Neural progenitor cell (in vitro differentiated cells): ENCODE results near the gene USP17L21. TPM values are rescaled to one million over a fixed set of nuclear protein-coding genes. Genes with fewer than 3 reads are reported as not detected.
"Not testable (repeated sequence)": the region's sequence is repeated elsewhere in the genome, so short reads cannot be mapped to it uniquely, and the experiment has no call there.

Experiments
- DNase-seq: peaks from one replicate; pipeline ENCODE4 v3.0.0-alpha.2; 2016; ENCODE audit warnings: low spot score
- H2AFZ ChIP-seq: fragments of 200-600 bp; sonication (generic); replicated peaks from 2 replicates; pipeline ENCODE4 v1.6.1; 2016; ENCODE audit warnings: antibody characterized with exemption
- H3F3A ChIP-seq: fragments of 200-600 bp; sonication (generic); 2 replicates; pipeline ENCODE4 v1.6.1; 2016; ENCODE audit warnings: antibody characterized with exemption, low read depth
- H3K27ac ChIP-seq: fragments of 200-600 bp; sonication (generic); 2 replicates; pipeline ENCODE4 v1.5.1; 2016; ENCODE audit warnings: mild to moderate bottlenecking
- H3K27me3 ChIP-seq: fragments of 200-600 bp; sonication (generic); 2 replicates; pipeline ENCODE4 v1.6.1; 2016; ENCODE audit warnings: mild to moderate bottlenecking, moderate library complexity
- H3K36me3 ChIP-seq: fragments of 200-600 bp; sonication (generic); 2 replicates; pipeline ENCODE4 v1.5.1; 2016
- H3K4me1 ChIP-seq: fragments of 200-600 bp; sonication (generic); 2 replicates; pipeline ENCODE4 v1.6.1; 2016; ENCODE audit warnings: mixed run types
- H3K4me2 ChIP-seq: fragments of 200-600 bp; sonication (generic); 2 replicates; pipeline ENCODE4 v1.6.1; 2016
- H3K4me3 ChIP-seq: fragments of 200-600 bp; sonication (generic); 2 replicates; pipeline ENCODE4 v1.5.1; 2016
- H3K79me2 ChIP-seq: fragments of 200-600 bp; sonication (generic); 2 replicates; pipeline ENCODE4 v1.6.1; 2016; ENCODE audit warnings: low read depth
- H3K9ac ChIP-seq: fragments of 200-600 bp; sonication (generic); 2 replicates; pipeline ENCODE4 v1.6.1; 2016
- H3K9me3 ChIP-seq: fragments of 200-600 bp; sonication (generic); 2 replicates; pipeline ENCODE4 v1.5.1; 2016; ENCODE audit warnings: low read depth
- H4K20me1 ChIP-seq: fragments of 200-600 bp; sonication (generic); 2 replicates; pipeline ENCODE4 v1.6.1; 2016; ENCODE audit warnings: low read depth
- H3K27ac Mint-ChIP-seq: 3 replicates; pipeline ENCODE4 v1.8.0; 2021; ENCODE audit warnings: mixed read lengths
- H3K27me3 Mint-ChIP-seq: 2 replicates; pipeline ENCODE4 v1.8.0; 2022; ENCODE audit warnings: low read depth, mild to moderate bottlenecking, inconsistent platforms, moderate library complexity, mixed read lengths; ENCODE audit not compliant: insufficient read depth
- H3K36me3 Mint-ChIP-seq: 3 replicates; pipeline ENCODE4 v1.8.0; 2021; ENCODE audit warnings: mixed read lengths
- H3K4me1 Mint-ChIP-seq: 3 replicates; pipeline ENCODE4 v1.8.0; 2021; ENCODE audit warnings: mixed read lengths
- H3K4me3 Mint-ChIP-seq: 3 replicates; pipeline ENCODE4 v1.8.0; 2021; ENCODE audit warnings: mild to moderate bottlenecking, moderate library complexity, mixed read lengths
- H3K9me3 Mint-ChIP-seq: 3 replicates; pipeline ENCODE4 v1.8.0; 2020; ENCODE audit warnings: mixed read lengths
- total RNA-seq: library from RNA; depleted of rRNA; stranded (reverse); fragments of >200 nt; gene quantifications from 2 replicates; pipeline ENCODE4 v1.2.3, GENCODE V29; 2015; ENCODE audit warnings: low replicate concordance

USP17L21 gene
- total RNA-seq, 1 donor from 2014 or later = not detected

- not testable (repeated sequence) for H3K27me3 ChIP-seq, H3K27ac Mint-ChIP-seq, H3K4me3 ChIP-seq, H3K36me3 Mint-ChIP-seq, H3F3A ChIP-seq, H3K36me3 ChIP-seq, H4K20me1 ChIP-seq, H3K27me3 Mint-ChIP-seq, H3K9me3 Mint-ChIP-seq, DNase-seq, H2AFZ ChIP-seq, H3K79me2 ChIP-seq, H3K9me3 ChIP-seq, H3K4me2 ChIP-seq, H3K4me3 Mint-ChIP-seq, H3K27ac ChIP-seq, H3K9ac ChIP-seq, H3K4me1 ChIP-seq, H3K4me1 Mint-ChIP-seq
Observed at GRCh38 chr4:9243579-9243978, 19.1 kb upstream of the USP17L21 start, which contains the start of gene USP17L17. Gene USP17L17 (plus strand): TSS chr4:9243879. CDS start chr4:9243879, 0 bp downstream.

- not testable (repeated sequence) for H3K4me1 Mint-ChIP-seq, H3K36me3 Mint-ChIP-seq, H3K79me2 ChIP-seq, H3K9ac ChIP-seq, H3K4me2 ChIP-seq, H3K4me1 ChIP-seq, H3K36me3 ChIP-seq, H3K27me3 Mint-ChIP-seq, H3K4me3 ChIP-seq, H3K9me3 Mint-ChIP-seq, H3F3A ChIP-seq, H3K4me3 Mint-ChIP-seq, H3K9me3 ChIP-seq, H3K27ac Mint-ChIP-seq, H3K27ac ChIP-seq, H2AFZ ChIP-seq, H3K27me3 ChIP-seq, H4K20me1 ChIP-seq
- DNase-seq = peak; percentile 0
Observed at GRCh38 chr4:9247953-9248680, 14.6 kb upstream of the USP17L21 start, which contains the start of gene USP17L18. Gene USP17L18 (plus strand): TSS chr4:9248630. CDS start chr4:9248630, 0 bp downstream.

- not testable (repeated sequence) for H3K27ac ChIP-seq, H3F3A ChIP-seq, H3K4me1 ChIP-seq, H3K9me3 Mint-ChIP-seq, H3K4me1 Mint-ChIP-seq, H3K4me3 ChIP-seq, H4K20me1 ChIP-seq, H3K9ac ChIP-seq, H2AFZ ChIP-seq, H3K79me2 ChIP-seq, H3K4me3 Mint-ChIP-seq, H3K27me3 ChIP-seq, H3K36me3 ChIP-seq, H3K9me3 ChIP-seq, H3K4me2 ChIP-seq, DNase-seq, H3K27me3 Mint-ChIP-seq, H3K27ac Mint-ChIP-seq, H3K36me3 Mint-ChIP-seq
Observed at GRCh38 chr4:9253078-9253477, 9.6 kb upstream of the USP17L21 start, which contains the start of gene USP17L19. Gene USP17L19 (plus strand): TSS chr4:9253378. CDS start chr4:9253378, 0 bp downstream.

GRCh38 chr4:9257824-9258223 lies 4.8 kb upstream of the USP17L21 start, which contains the start of gene USP17L20:
Gene USP17L20 (plus strand): TSS chr4:9258124. CDS start chr4:9258124, 0 bp downstream.
- H2AFZ ChIP-seq, H3K9ac ChIP-seq, H3K36me3 Mint-ChIP-seq, H3K27ac ChIP-seq, H3K27me3 ChIP-seq, H3K9me3 ChIP-seq, H3K79me2 ChIP-seq, H3K4me1 ChIP-seq, DNase-seq, H3K4me3 ChIP-seq, H3F3A ChIP-seq, H3K9me3 Mint-ChIP-seq, H3K4me3 Mint-ChIP-seq, H3K4me1 Mint-ChIP-seq, H4K20me1 ChIP-seq, H3K36me3 ChIP-seq, H3K27me3 Mint-ChIP-seq, H3K27ac Mint-ChIP-seq, H3K4me2 ChIP-seq: not testable (repeated sequence)

- H3K9me3 ChIP-seq, H3K27ac Mint-ChIP-seq, H3K27me3 ChIP-seq, H3K36me3 Mint-ChIP-seq, H4K20me1 ChIP-seq, H3K9me3 Mint-ChIP-seq, H2AFZ ChIP-seq, H3K4me1 Mint-ChIP-seq, H3K4me3 ChIP-seq, H3K27ac ChIP-seq, H3K4me3 Mint-ChIP-seq, H3F3A ChIP-seq, H3K36me3 ChIP-seq, H3K79me2 ChIP-seq, H3K27me3 Mint-ChIP-seq, H3K4me1 ChIP-seq, H3K9ac ChIP-seq, H3K4me2 ChIP-seq, DNase-seq: not testable (repeated sequence)
Observed at GRCh38 chr4:9267319-9267718, 4.6 kb downstream of the USP17L21 start, which contains the start of gene USP17L22. Gene USP17L22 (plus strand): TSS chr4:9267619. CDS start chr4:9267619, 0 bp downstream.

GRCh38 chr4:9271719-9272118 lies 9.0 kb downstream of the USP17L21 start:
- not testable (repeated sequence) for H3K4me3 ChIP-seq, DNase-seq, H3K9ac ChIP-seq, H2AFZ ChIP-seq, H3K27me3 ChIP-seq, H3K79me2 ChIP-seq, H3K4me2 ChIP-seq, H3K36me3 ChIP-seq, H3K27ac ChIP-seq, H4K20me1 ChIP-seq, H3K27ac Mint-ChIP-seq, H3K4me1 Mint-ChIP-seq, H3K4me3 Mint-ChIP-seq, H3K36me3 Mint-ChIP-seq, H3K9me3 ChIP-seq, H3K4me1 ChIP-seq, H3F3A ChIP-seq, H3K27me3 Mint-ChIP-seq, H3K9me3 Mint-ChIP-seq

Other genes with a start within 250 kb of the USP17L21 start
- gene FAM90A26, start 92.5 kb upstream of the USP17L21 start, total RNA-seq = not detected in 2 replicates
- gene USP17L10, start 52.2 kb upstream of the USP17L21 start, total RNA-seq = not detected in 2 replicates
- not detected in 2 replicates for gene USP17L11, start 47.5 kb upstream of the USP17L21 start, total RNA-seq
- gene USP17L12, start 42.7 kb upstream of the USP17L21 start, total RNA-seq = not detected in 2 replicates
- gene USP17L13, start 38.0 kb upstream of the USP17L21 start, total RNA-seq = 0.09 TPM in 1 of 2 replicates, not detected in the other
- gene USP17L15, start 28.5 kb upstream of the USP17L21 start, total RNA-seq = not detected in 2 replicates
- gene USP17L17, start 19.0 kb upstream of the USP17L21 start, total RNA-seq = 0.09 TPM in 1 of 2 replicates, not detected in the other
- gene USP17L18, start 14.2 kb upstream of the USP17L21 start, total RNA-seq = not detected in 2 replicates
- not detected in 2 replicates for gene USP17L19, start 9.5 kb upstream of the USP17L21 start, total RNA-seq
- gene USP17L20, start 4.7 kb upstream of the USP17L21 start, total RNA-seq = not detected in 2 replicates
- not detected in 2 replicates for gene USP17L22, start 4.7 kb downstream of the USP17L21 start, total RNA-seq
- not detected in 2 replicates for gene USP17L24, start 62.3 kb downstream of the USP17L21 start, total RNA-seq
- not detected in 2 replicates for gene USP17L25, start 67.0 kb downstream of the USP17L21 start, total RNA-seq
- not detected in 2 replicates for gene USP17L26, start 71.8 kb downstream of the USP17L21 start, total RNA-seq
- gene USP17L5, start 76.5 kb downstream of the USP17L21 start, total RNA-seq = not detected in 2 replicates
- gene USP17L27, start 81.3 kb downstream of the USP17L21 start, total RNA-seq = not detected in 2 replicates
- not detected in 2 replicates for gene USP17L28, start 86.0 kb downstream of the USP17L21 start, total RNA-seq
- not detected in 2 replicates for gene USP17L29, start 90.8 kb downstream of the USP17L21 start, total RNA-seq
- gene USP17L30, start 100.3 kb downstream of the USP17L21 start, total RNA-seq = not detected in 2 replicates
- not detected in 2 replicates for gene DEFB131A, start 181.5 kb downstream of the USP17L21 start, total RNA-seq